ENCODE results near the gene SLC6A6.
A peak's percentile ranks its signal among the peaks of the same experiment; 100 is the strongest.

- TF ChIP-seq CTCF (conservative IDR thresholded peaks at IDR 0.05; ENCODE audit: low read depth in 2 of 2) (peak; percentile 11 to 59; a peak in 2 of 4 replicates), CREB1 (CRISPR knock-in tag; IDR thresholded peaks at IDR 0.05; ENCODE audit: low read depth) (no peak), EZH2 (IDR thresholded peaks at IDR 0.05; ENCODE audit: low read depth, unreplicated experiment) (no peak), REST (IDR thresholded peaks at IDR 0.05; ENCODE audit: unreplicated experiment) (no peak), POLR2AphosphoS5 (IDR thresholded peaks at IDR 0.05; ENCODE audit: low read depth) (no peak), ETS1 (IDR thresholded peaks at IDR 0.05) (no peak), ZNF331 (CRISPR knock-in tag; IDR thresholded peaks at IDR 0.05; ENCODE audit: low read depth) (no peak), JUNB (IDR thresholded peaks at IDR 0.05; ENCODE audit: unreplicated experiment) (no peak), NANOG (IDR thresholded peaks at IDR 0.05; ENCODE audit: borderline replicate concordance) (no peak), EZH2phosphoT487 (IDR thresholded peaks at IDR 0.05; ENCODE audit: unreplicated experiment) (no peak), ZNF462 (CRISPR knock-in tag; IDR thresholded peaks at IDR 0.05) (no peak)
These were observed 29.1 kb downstream of the SLC6A6 start for GRCh38 chr3:14431452-14431916.

Data from GM23338 (cell line).